Measurements from ENCODE around the gene LENG8. TPM values are rescaled to one million over a fixed set of nuclear protein-coding genes. Genes with fewer than 3 reads are reported as not detected.

LENG8 gene
- total RNA-seq, 2 donors from 2014 or later: 282 to 305 TPM

- H3K9me3 ChIP-seq: no peaks in the 10 kb centered on the region
- TF ChIP-seq CTCF (IDR thresholded peaks at IDR 0.05): no peak
- no peaks in the 10 kb centered on the region for H3K4me1 ChIP-seq (ENCODE audit: control insufficient read depth in 1 of 2, low read depth in 2 of 2)
- no peaks in the 10 kb centered on the region for H3K36me3 ChIP-seq
- no peak for DNase-seq (ENCODE audit: low spot score)
- peaks cover 11% of the 10 kb centered on the region for H3K27me3 ChIP-seq (replicated peaks; ENCODE audit: insufficient read depth)
- no peak overlapping the region for H3K27ac ChIP-seq
- H3K4me3 ChIP-seq: no peak overlapping the region
- no peak for ATAC-seq (ENCODE audit: insufficient number of reproducible peaks, low FRiP score, low read depth)
Observed at GRCh38 chr19:54415901-54416673, 32.9 kb upstream of the LENG8 start.

DNA sequence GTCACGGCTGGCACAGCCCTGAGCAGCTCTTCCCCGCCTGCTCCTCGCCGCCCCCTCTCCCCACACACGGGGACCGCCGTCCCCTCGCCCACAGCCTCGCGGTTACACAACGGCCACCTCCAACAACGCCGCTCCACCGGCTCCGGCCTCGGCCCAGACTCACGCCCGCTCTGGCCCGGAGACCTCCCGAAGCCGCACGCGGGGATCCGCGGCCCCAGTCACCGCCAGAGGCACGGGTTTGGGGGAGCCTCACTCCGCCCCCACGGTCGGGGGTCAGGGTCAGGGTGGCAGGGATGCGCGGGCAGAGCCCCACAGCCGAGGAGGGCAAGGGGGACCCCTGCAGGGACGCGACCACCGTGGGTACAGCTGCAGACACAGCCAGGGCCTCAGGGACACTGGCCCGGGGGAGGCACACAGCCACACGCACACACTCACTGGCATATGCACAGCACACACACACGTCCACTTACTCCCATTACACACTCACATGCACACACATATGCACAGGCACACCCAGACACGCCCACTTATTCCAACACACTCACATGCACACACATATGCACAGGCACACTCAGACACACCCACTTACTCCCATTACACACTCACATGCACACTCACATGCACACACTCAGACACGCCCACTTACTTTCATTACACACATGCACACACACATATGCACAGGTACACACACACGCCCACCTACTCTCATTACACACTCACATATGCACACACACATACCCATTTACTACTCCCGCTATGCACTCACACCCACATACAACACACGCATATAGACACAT is 32.1 kb upstream of the LENG8 start:
- H3K4me3 ChIP-seq: no peak overlapping the region
- H3K27me3 ChIP-seq (replicated peaks; ENCODE audit: insufficient read depth): peaks cover 11% of the 10 kb centered on the region
- TF ChIP-seq CTCF (IDR thresholded peaks at IDR 0.05): no peak
- DNase-seq (ENCODE audit: low spot score) (no peak), ATAC-seq (ENCODE audit: insufficient number of reproducible peaks, low FRiP score, low read depth) (no peak)
- H3K36me3 ChIP-seq: no peaks in the 10 kb centered on the region
- H3K27ac ChIP-seq: no peak overlapping the region
- no peaks in the 10 kb centered on the region for H3K9me3 ChIP-seq
- no peaks in the 10 kb centered on the region for H3K4me1 ChIP-seq (ENCODE audit: control insufficient read depth in 1 of 2, low read depth in 2 of 2)

DNA sequence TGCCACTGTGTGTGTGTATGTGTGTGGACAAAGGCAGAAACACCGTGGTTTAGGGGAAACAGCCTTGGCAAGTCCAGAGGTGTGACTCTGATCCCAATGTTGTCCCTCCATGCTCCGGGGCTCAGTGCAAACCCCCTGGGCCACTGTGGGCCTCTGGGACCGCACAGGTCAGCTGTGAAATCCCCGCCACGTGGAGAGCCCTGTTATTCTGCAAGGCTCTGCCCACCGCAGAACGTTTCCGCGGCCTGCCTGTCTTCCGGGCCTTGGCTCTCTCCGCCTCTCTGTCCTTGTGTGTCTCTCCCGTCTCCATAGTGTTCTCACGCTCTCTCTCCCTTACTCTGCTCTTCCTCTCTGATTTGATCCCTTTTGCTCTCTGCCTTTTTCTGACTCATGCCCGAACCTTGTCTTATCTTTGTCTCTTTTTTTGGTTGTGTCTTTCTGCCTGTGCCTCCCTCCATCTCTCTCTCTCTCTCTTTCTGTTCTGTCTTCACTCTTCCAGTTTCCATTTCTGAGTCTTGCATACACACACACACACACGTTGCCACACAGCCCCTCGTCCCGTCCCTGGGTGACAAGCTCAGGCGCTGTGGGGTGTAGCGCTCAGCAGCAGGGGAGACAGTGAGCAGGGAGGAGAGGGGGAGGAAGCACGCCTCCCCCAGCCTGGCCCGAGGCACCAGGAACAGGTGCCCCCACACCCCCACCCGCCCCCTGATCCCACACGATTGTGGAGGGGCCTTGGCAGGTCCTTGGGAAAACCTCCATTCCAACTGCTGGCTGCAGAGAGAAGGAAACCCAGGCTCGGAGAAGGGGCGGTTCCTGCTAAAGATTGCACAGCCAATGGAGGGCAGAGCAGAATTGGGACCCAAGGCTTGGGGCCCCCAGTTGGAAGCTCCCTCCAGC is 30.7 kb upstream of the LENG8 start:
- no peak for TF ChIP-seq CTCF (IDR thresholded peaks at IDR 0.05)
- Histone ChIP-seq H3K36me3 (no peaks in the 10 kb centered on the region), H3K27ac (no peak overlapping the region), H3K27me3 (replicated peaks; ENCODE audit: insufficient read depth) (peaks cover 11% of the 10 kb centered on the region), H3K4me1 (ENCODE audit: control insufficient read depth in 1 of 2, low read depth in 2 of 2) (no peaks in the 10 kb centered on the region), H3K4me3 (no peak overlapping the region), H3K9me3 (no peaks in the 10 kb centered on the region)
- ATAC-seq (ENCODE audit: insufficient number of reproducible peaks, low FRiP score, low read depth) (no peak), DNase-seq (ENCODE audit: low spot score) (no peak)

DNA sequence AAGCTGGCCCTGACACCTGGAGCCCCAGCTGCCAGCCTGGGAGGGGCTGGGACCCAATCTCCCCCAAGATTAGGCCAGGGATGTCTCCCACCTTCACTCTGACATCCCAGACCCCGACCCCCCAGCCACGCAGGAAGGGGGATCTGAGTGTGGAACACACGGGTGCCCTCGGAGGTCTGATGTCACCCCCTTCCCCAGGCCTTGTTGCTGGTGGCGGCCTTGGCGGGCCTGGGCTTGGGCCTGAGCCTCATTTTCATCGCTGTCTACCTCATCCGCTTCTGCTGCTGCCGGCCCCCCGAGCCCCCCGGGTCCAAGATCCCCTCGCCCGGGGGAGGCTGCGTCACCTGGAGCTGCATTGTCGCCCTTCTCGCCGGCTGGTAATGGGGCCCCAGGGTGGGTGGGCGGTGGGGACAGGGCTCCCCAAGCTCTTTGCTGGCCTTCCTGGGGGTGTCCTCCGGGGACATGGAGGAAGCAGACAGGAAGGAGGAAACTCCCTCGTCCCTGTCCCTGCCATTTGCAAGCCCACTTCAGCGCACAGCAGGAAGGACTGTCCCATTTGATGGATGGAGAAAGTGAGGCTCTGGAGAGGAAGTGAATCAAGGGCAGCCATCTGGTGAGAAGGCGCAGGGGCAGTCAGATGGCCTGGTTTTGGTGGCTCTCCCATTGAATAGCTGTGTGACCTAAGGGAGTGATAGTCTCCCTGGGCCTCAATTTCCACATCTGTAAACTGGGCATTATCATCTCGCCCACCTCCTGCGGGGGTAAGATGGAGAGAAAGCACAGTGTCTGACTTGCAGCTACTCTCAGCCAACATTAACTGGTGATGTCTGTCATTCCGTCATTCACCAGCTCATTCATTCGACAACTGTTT is 29.8 kb upstream of the LENG8 start:
- Histone ChIP-seq H3K9me3 (no peaks in the 10 kb centered on the region), H3K4me3 (no peak overlapping the region), H3K4me1 (ENCODE audit: control insufficient read depth in 1 of 2, low read depth in 2 of 2) (no peaks in the 10 kb centered on the region), H3K36me3 (no peaks in the 10 kb centered on the region), H3K27me3 (replicated peaks; ENCODE audit: insufficient read depth) (peaks cover 8% of the 10 kb centered on the region), H3K27ac (no peak overlapping the region)
- TF ChIP-seq CTCF (IDR thresholded peaks at IDR 0.05): no peak
- DNase-seq (ENCODE audit: low spot score) (no peak), ATAC-seq (ENCODE audit: insufficient number of reproducible peaks, low FRiP score, low read depth) (no peak)
